Activated effector memory CD4-positive, alpha-beta T cell treated with anti-CD3 and anti-CD28 coated beads, Interleukin-2, amount 50 U/mL, for 16 hours (primary cell): ENCODE results near the gene CHRDL2.
"Not testable (repeated sequence)": the region's sequence is repeated elsewhere in the genome, so short reads cannot be mapped to it uniquely, and the experiment has no call there.

Experiments used
- DNase-seq: peaks from one replicate; pipeline ENCODE4 v3.0.0-alpha.2; 2020

The CHRDL2 gene

GRCh38 chr11:74662487-74663103 lies 68.6 kb downstream of the CHRDL2 start:
- DNase-seq = no peak

- not testable (repeated sequence) for DNase-seq
These were observed 72.1 kb downstream of the CHRDL2 start for GRCh38 chr11:74659124-74659523.

GRCh38 chr11:74654976-74655375 lies 76.2 kb downstream of the CHRDL2 start:
- no peak for DNase-seq

DNA sequence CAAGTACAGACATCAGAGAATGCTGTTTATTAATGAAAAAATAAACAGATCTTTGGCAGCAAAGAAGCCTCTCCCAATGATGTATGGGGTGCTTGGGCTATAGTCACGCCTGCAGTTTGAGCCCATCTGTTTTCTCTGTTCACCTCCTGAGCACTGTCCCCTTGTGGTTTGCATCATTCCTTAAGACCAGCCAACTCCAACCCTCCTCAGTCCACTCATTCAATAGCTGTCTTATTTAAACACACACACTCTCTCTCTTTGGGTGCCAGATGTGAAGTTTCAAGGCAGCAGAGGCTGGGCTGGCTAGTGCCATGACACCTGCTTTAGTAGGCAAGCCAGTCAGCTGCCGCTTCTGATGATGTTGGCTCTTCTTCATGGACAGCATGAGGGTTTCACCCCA lies 80.7 kb downstream of the CHRDL2 start:
- DNase-seq = no peak

DNA sequence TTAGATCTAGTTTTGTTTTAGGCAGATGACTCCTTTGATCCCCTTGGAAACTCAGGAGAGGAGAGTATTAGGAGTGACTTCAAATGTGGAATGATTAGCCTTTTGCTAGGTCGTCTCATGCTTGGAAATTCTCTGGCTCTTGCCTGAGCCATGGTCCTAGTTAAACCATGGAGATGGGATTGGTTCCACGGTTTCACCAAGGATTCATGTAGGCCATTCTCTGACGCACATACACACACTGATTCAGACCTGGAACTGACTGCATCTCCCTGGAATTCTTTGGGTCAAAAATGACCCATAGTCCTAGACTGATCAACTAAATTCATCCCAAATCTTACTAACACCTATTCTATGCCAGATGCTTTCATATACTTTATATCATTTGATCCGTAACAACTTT lies 82.3 kb downstream of the CHRDL2 start:
- DNase-seq = no peak

- DNase-seq = no peak
These were observed 83.4 kb downstream of the CHRDL2 start for GRCh38 chr11:74647831-74648230.

- no peak for DNase-seq
These were observed 83.8 kb downstream of the CHRDL2 start for GRCh38 chr11:74647404-74647803.

GRCh38 chr11:74646954-74647353 lies 84.3 kb downstream of the CHRDL2 start:
- no peak for DNase-seq
